HepG2 (cell line): ENCODE results near the gene POU5F1. TPM values are rescaled to one million over a fixed set of nuclear protein-coding genes. Genes with fewer than 3 reads are reported as not detected.

Source experiments
- AGO1 ChIP-seq: fragments of 200-400 bp; formaldehyde crosslinking; IDR thresholded peaks from 2 replicates; pipeline ENCODE4 v1.6.1; 2017; ENCODE audit warnings: mild to moderate bottlenecking, low read depth, low read length, moderate library complexity; ENCODE audit not compliant: poor library complexity, severe bottlenecking
- ASH2L ChIP-seq: fragments of 300-600, 200-600 bp; sonication (generic); IDR thresholded peaks from 2 replicates; pipeline ENCODE4 v1.7.0; 2017; ENCODE audit warnings: low read depth, mild to moderate bottlenecking, moderate library complexity, mixed read lengths, low read length; ENCODE audit not compliant: insufficient read length
- DPF2 ChIP-seq: sonication (generic); formaldehyde crosslinking; IDR thresholded peaks from 2 replicates; pipeline ENCODE4 v1.4.0; 2020; ENCODE audit warnings: mild to moderate bottlenecking, low read depth, missing genetic modification reagents, borderline replicate concordance
- ELF3 ChIP-seq: IDR thresholded peaks from 2 replicates; pipeline ENCODE4 v1.6.1; 2016; ENCODE audit warnings: missing genetic modification reagents, missing compliant biosample characterization
- FOXJ3 ChIP-seq: sonication (generic); formaldehyde crosslinking; IDR thresholded peaks from 2 replicates; pipeline ENCODE4 v1.4.0; 2020; ENCODE audit warnings: missing genetic modification reagents, mild to moderate bottlenecking, borderline replicate concordance
- HDAC2 ChIP-seq: sonication (generic); formaldehyde crosslinking; IDR thresholded peaks from 2 replicates; pipeline ENCODE4 v1.4.0; 2020; ENCODE audit warnings: missing genetic modification reagents
- HIVEP1 ChIP-seq: sonication (generic); formaldehyde crosslinking; IDR thresholded peaks from 2 replicates; pipeline ENCODE4 v1.4.0; 2020; ENCODE audit warnings: mild to moderate bottlenecking, missing genetic modification reagents
- HMG20B ChIP-seq: conservative IDR thresholded peaks from 2 replicates; pipeline ENCODE4 v1.6.1; 2016; ENCODE audit warnings: missing genetic modification reagents, missing compliant biosample characterization
- IRF2 ChIP-seq: IDR thresholded peaks from 2 replicates; pipeline ENCODE4 v1.6.1; 2018; ENCODE audit warnings: missing genetic modification reagents, missing compliant biosample characterization
- MAFG ChIP-seq: sonication (generic); formaldehyde crosslinking; IDR thresholded peaks from 2 replicates; pipeline ENCODE4 v1.5.1; 2020; ENCODE audit warnings: mild to moderate bottlenecking, missing genetic modification reagents
- MED13 ChIP-seq: sonication (generic); formaldehyde crosslinking; IDR thresholded peaks from 2 replicates; pipeline ENCODE4 v1.5.0; 2020; ENCODE audit warnings: missing genetic modification reagents
- NR2F2 ChIP-seq: IDR thresholded peaks from 2 replicates; pipeline ENCODE4 v1.6.1; 2012; ENCODE audit warnings: low read depth, inconsistent platforms, borderline replicate concordance
- PRDM4 ChIP-seq: sonication (generic); formaldehyde crosslinking; IDR thresholded peaks from 2 replicates; pipeline ENCODE4 v1.9.0; 2021; ENCODE audit warnings: missing genetic modification reagents, borderline replicate concordance
- RFX5 ChIP-seq: IDR thresholded peaks from 2 replicates; pipeline ENCODE4 v1.6.1; 2011; ENCODE audit warnings: low read depth, low read length, improper control_type of control experiment
- SMAD3 ChIP-seq: sonication (generic); formaldehyde crosslinking; IDR thresholded peaks from 2 replicates; pipeline ENCODE4 v1.4.0; 2020; ENCODE audit warnings: missing genetic modification reagents
- SPEN ChIP-seq: sonication (generic); formaldehyde crosslinking; IDR thresholded peaks from 2 replicates; pipeline ENCODE4 v1.5.1; 2020; ENCODE audit warnings: low read depth, mild to moderate bottlenecking, missing genetic modification reagents
- STAT5B ChIP-seq: sonication (generic); formaldehyde crosslinking; IDR thresholded peaks from 2 replicates; pipeline ENCODE4 v1.4.0; 2020; ENCODE audit warnings: missing genetic modification reagents
- TBX2 ChIP-seq: sonication (generic); formaldehyde crosslinking; IDR thresholded peaks from 2 replicates; pipeline ENCODE4 v1.5.0; 2020; ENCODE audit warnings: missing genetic modification reagents, mild to moderate bottlenecking, borderline replicate concordance
- ZNF138 ChIP-seq: sonication (generic); formaldehyde crosslinking; IDR thresholded peaks from 2 replicates; pipeline ENCODE4 v1.5.0; 2020; ENCODE audit warnings: mild to moderate bottlenecking, low read depth, missing genetic modification reagents
- ZNF232 ChIP-seq: sonication (generic); formaldehyde crosslinking; IDR thresholded peaks from 2 replicates; pipeline ENCODE4 v1.4.0; 2020; ENCODE audit warnings: missing genetic modification reagents, borderline replicate concordance
- ZNF33A ChIP-seq: sonication (generic); formaldehyde crosslinking; IDR thresholded peaks from 2 replicates; pipeline ENCODE4 v1.5.1; 2020; ENCODE audit warnings: missing genetic modification reagents, mild to moderate bottlenecking, moderate library complexity, borderline replicate concordance
- ZNF430 ChIP-seq: sonication (generic); formaldehyde crosslinking; IDR thresholded peaks from 2 replicates; pipeline ENCODE4 v1.9.0; 2021; ENCODE audit warnings: mild to moderate bottlenecking, missing genetic modification reagents
- ZNF83 ChIP-seq: sonication (generic); formaldehyde crosslinking; IDR thresholded peaks from 2 replicates; pipeline ENCODE4 v1.4.0; 2020; ENCODE audit warnings: missing genetic modification reagents, mild to moderate bottlenecking, borderline replicate concordance
- ZSCAN22 ChIP-seq: sonication (generic); formaldehyde crosslinking; IDR thresholded peaks from 2 replicates; pipeline ENCODE4 v1.4.0; 2020; ENCODE audit warnings: mild to moderate bottlenecking, missing genetic modification reagents
- polyA plus RNA-seq, 8 experiments: library from polyadenylated mRNA; depleted of rRNA in 3 of 8; stranded (reverse) in 7 of 8; unstranded in 1 of 8; fragments of >200 nt; fragmentation: Illumina TruSeq in 4 of 8; extraction: Trizol in 4 of 8; gene quantifications; 2 replicates each; pipeline versions ENCODE4 v1.2.1 to v1.2.3, GENCODE V29; 2011 to 2016; ENCODE audit warnings: low read depth in 4 of 8, missing spikeins in 1 of 8, mixed read lengths in 1 of 8; ENCODE audit not compliant: insufficient read depth in 1 of 8
- total RNA-seq, 5 experiments: library from RNA; depleted of rRNA; stranded (reverse); fragments of >200 nt; fragmentation: Illumina TruSeq; extraction: Trizol; gene quantifications; 2 replicates each; pipeline ENCODE4 v1.2.3, GENCODE V29; 2016; ENCODE audit warnings: low read depth in 1 of 5
- TF ChIP-seq, protein P1 (sequence below): sonication (generic); formaldehyde crosslinking; IDR thresholded peaks from 2 replicates; pipeline ENCODE4 v1.8.1; 2023; ENCODE audit warnings: missing genetic modification reagents, mild to moderate bottlenecking, borderline replicate concordance
- TF ChIP-seq, protein P2 (sequence below): sonication (generic); formaldehyde crosslinking; IDR thresholded peaks from 2 replicates; pipeline ENCODE4 v1.5.0; 2020; ENCODE audit warnings: missing genetic modification reagents
- TF ChIP-seq, protein P3 (sequence below): IDR thresholded peaks from 2 replicates; pipeline ENCODE4 v1.6.1; 2018; ENCODE audit warnings: missing genetic modification reagents, mild to moderate bottlenecking, missing compliant biosample characterization

The POU5F1 gene
- total and polyA plus RNA-seq, 2 of the 13 experiments (the other 11 are each of a cell fraction or from before 2014, with no cell fraction given), result 2.5 to 7.2 TPM

GRCh38 chr6:31203345-31203979 lies 33.0 kb upstream of the POU5F1 start (continued):
- TF ChIP-seq, protein P1, sequence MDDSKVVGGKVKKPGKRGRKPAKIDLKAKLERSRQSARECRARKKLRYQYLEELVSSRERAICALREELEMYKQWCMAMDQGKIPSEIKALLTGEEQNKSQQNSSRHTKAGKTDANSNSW (CRISPR knock-in tag), result no peak
- TF ChIP-seq ZNF430 (no peak), RFX5 (peak; percentile 79), HDAC2 (CRISPR knock-in tag) (0 out of 2 replicates have a peak, but pooled peaks have one; percentile 13), TBX2 (peak; percentile 89), ZNF232 (CRISPR knock-in tag) (no peak), AGO1 (no peak), NR2F2 (peak; percentile 48; the same call in 1 of the 2 replicates), STAT5B (CRISPR knock-in tag) (no peak), ZNF33A (CRISPR knock-in tag) (no peak), SPEN (CRISPR knock-in tag) (no peak), SMAD3 (CRISPR knock-in tag) (0 out of 2 replicates have a peak, but pooled peaks have one; percentile 23), HIVEP1 (CRISPR knock-in tag) (no peak), ZSCAN22 (CRISPR knock-in tag) (no peak), ELF3 (CRISPR knock-in tag) (peak; percentile 97), ASH2L (no peak), HMG20B (CRISPR knock-in tag) (peak; percentile 69; the same call in 1 of the 2 replicates), ZNF138 (CRISPR knock-in tag) (no peak), IRF2 (CRISPR knock-in tag) (peak; percentile 67; the same call in 1 of the 2 replicates), MED13 (CRISPR knock-in tag) (no peak), DPF2 (CRISPR knock-in tag) (0 out of 2 replicates have a peak, but pooled peaks have one; percentile 6), ZNF83 (no peak), FOXJ3 (CRISPR knock-in tag) (no peak), MAFG (CRISPR knock-in tag) (no peak), PRDM4 (CRISPR knock-in tag) (no peak)
- TF ChIP-seq, protein P2, sequence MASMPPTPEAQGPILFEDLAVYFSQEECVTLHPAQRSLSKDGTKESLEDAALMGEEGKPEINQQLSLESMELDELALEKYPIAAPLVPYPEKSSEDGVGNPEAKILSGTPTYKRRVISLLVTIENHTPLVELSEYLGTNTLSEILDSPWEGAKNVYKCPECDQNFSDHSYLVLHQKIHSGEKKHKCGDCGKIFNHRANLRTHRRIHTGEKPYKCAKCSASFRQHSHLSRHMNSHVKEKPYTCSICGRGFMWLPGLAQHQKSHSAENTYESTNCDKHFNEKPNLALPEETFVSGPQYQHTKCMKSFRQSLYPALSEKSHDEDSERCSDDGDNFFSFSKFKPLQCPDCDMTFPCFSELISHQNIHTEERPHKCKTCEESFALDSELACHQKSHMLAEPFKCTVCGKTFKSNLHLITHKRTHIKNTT (CRISPR knock-in tag), result no peak
- TF ChIP-seq, protein P3, sequence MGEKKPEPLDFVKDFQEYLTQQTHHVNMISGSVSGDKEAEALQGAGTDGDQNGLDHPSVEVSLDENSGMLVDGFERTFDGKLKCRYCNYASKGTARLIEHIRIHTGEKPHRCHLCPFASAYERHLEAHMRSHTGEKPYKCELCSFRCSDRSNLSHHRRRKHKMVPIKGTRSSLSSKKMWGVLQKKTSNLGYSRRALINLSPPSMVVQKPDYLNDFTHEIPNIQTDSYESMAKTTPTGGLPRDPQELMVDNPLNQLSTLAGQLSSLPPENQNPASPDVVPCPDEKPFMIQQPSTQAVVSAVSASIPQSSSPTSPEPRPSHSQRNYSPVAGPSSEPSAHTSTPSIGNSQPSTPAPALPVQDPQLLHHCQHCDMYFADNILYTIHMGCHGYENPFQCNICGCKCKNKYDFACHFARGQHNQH, result 0 out of 2 replicates have a peak, but pooled peaks have one; percentile 26
